GM04503 (cell line): Measurements from ENCODE around the gene BCORL1.

ENCODE experiments used
- DNase-seq: peaks from one replicate; pipeline ENCODE4 v3.0.0-alpha.2; 2012; ENCODE audit warnings: low read depth

BCORL1 gene

DNA sequence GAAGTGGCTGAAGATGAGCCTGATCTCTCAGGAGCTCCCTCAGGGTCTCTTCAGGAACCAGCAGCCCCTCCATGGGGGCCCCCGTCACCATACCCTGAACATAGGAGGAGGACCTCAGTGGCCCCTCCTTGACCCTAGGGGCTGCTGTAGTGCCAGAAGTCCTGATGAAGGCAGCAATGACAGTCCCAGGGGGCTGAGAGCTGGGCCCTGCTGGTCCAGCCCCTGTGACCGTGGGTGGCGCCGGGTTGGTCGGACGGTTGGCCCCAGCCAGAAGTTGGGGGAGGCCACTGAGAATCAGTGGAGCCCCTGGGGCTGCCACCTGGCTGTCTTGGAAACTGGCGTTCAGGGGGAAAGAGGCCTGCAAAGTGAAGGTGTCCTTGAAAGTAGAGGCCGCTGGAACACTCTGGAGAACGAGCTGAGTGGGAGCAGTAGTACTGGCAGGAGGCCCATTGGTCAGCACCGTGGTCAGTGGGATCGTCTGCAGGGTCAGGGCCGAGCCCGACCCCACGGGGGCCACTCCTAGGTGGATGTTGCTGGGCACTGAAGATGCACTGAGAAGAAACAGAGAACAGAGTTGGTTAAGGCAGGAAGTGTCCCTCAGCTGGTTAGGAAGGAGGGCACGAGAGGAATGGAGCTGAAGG is 84.7 kb downstream of the BCORL1 start:
- no peak for DNase-seq

DNA sequence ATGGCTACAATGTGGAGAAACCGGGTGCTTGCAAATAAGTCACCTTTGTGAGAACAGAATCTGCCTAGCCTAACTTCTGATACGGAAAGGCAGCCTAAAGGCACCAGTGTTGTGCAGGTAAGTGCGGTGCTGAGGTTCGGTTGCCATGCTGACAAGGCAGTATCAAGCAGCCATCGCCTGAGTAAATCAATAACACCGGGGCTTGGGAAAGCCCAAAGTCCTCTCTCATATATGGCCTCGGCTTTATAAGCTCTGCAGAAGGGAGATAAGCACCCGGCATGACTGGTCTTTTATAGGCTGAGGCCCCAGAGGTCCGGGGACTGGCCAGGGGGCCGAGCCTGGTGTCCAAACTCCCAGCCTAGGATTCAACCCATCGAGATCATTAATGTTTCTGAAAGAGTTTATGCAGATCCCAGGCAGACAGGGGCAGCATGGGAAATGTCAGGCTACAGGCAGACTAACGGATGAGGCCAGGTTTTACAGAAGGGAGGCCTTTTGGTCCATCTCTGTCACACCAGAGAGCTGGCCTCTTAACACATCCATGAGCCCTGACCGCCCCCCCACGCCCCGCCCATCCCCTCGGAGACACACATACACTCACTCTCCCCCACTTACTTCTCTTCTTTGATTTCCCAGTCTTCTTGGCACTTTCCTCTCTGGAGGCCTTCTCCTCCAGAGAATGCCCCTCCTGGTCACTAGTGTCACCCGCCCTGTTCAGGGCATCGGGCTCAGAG is 89.3 kb downstream of the BCORL1 start:
- DNase-seq, result no peak

DNA sequence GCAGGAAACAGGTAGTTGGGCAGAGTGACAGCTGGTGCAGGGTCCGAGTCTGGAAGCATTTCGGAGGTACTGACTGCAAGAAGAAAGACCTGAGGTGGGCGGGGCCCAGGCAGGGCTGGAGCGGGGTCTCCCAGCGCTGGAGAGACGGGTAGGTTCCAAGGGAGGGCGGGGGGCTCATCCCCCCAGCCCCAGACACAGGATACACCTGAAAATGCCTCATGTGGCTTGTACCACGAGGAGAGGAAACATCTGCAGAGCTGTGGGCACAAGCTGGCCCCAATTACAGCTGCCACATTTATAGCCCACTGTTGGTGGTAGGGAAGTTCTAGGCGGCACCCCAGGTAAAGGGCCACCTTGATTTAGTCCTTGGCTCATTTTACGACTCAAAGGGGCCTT is 89.9 kb downstream of the BCORL1 start:
- no peak for DNase-seq

GRCh38 chrX:130075777-130076176 is 93.3 kb downstream of the BCORL1 start:
- no peak for DNase-seq

- peak; percentile 50 for DNase-seq
Measured at GRCh38 chrX:130079824-130080406, 97.5 kb downstream of the BCORL1 start.

DNA sequence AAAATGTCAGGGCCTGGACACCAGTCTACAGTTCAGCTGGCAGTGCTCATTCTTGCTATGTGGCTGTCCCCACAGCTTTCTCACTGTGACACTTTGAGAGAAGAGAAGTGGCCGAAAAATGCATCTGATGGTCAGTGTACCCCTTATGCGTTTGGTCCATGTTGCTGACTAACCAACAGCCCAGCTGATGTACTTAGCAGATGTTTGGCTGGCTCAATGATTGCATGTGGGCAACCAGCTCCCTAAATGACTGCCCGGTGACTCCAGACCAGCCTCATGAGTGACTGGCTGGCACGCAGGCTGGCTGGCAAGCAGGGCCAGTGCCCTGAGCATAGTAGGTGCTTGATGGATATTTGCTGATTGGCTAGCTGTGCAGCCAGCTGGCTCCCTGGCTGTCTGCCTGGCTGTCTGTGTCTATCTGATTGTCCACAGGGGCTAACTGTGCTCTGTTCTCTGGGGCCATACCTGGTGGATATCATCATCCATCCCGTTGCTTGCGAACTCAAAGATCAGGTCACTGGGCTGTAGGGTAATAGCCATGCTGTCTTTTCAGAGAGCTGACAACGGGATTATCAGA is 98.4 kb downstream of the BCORL1 start:
- no peak for DNase-seq

DNA sequence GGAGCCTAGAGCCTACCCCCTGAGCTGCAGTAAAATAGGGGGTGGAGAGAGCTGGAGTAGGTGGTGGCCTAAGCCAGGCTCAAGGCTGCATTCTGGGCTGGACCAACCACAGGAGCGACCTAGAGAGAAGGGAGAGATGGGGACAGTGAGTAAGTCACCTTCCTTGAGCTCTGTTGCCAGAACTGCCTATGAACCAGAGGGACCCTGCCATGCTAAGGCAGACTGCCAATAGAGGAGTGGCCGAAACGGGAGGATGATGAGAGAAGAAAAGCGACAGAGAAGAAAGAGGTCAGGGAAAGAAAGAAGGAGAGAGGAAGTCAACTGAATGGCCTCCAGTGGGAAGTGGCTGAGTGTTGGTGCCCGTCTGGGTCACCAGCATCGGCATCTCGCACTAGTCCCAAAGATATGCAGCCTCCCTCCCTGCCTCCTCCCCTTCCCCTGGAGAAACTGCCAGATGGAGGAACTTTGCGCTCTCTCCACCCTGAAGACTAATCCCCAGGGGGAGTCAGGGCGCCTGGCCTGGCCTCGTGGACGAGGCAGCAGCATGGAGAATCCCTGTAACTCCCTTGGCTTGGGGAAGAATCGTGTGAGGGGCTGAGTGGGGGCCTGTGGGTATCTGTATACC is 99.1 kb downstream of the BCORL1 start:
- no peak for DNase-seq

DNA sequence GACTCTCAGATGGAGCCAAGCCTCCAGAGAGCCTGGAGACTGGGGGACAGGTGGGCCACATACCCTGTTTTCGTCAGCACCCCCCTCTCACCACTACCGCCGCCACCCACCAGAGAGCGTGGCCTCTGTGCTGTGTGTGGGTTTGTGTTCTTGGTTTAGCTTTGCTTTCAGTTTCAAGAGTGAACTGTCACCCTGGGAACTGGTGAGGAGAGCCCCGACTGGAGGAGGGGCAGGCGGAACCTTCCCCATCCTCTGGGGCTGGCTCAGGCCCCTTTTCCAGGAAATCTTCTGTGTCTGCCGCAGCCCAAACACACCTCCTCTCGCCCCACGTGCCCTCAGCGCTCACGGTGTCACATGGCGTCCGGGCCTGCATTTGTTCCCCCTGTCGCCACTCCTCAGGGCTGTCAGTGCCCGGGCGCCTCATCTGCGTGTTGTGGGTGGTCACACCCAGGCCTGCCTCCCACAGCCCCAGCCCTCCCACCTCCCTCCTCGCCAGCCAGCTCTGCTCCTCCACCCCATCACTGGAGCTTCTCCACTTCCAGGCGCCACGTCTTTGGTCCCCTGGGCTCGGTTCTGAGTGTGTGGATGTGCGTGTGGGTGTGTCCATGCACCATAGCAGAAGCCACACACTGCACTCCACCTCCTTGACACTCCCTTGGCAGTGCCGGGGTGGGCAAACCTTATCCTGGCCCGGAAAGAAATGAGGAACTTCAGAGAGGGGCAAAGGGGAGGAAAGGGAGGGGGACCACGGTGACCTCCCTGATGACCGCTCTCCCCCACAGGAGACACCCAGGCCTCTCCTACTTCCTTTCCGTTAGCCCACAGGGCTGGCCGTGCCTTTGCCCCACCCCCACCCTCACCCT is 100.0 kb downstream of the BCORL1 start:
- DNase-seq, result no peak

DNA sequence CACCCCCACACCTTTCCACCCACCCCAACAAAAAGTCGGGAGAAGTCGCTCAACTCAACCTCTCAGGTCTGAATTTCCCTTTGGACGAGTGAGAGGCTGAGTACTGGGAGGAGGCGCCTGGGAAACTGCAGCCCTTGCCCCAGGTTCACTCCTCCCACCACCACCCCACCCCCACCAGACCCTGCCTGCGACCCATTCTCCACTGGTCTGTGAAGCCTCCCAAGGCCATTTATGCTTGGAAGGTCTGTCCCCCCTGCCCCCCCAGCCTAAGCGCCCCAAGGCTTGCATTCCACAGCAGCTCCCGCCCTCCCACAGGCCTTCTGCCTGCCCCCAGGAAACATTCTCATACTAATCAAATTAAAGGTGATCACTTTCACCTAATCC is 100.7 kb downstream of the BCORL1 start:
- no peak for DNase-seq

GRCh38 chrX:130083656-130084382 is 101.4 kb downstream of the BCORL1 start:
- no peak for DNase-seq

GRCh38 chrX:130084631-130085237 is 102.3 kb downstream of the BCORL1 start:
- DNase-seq, result no peak

DNA sequence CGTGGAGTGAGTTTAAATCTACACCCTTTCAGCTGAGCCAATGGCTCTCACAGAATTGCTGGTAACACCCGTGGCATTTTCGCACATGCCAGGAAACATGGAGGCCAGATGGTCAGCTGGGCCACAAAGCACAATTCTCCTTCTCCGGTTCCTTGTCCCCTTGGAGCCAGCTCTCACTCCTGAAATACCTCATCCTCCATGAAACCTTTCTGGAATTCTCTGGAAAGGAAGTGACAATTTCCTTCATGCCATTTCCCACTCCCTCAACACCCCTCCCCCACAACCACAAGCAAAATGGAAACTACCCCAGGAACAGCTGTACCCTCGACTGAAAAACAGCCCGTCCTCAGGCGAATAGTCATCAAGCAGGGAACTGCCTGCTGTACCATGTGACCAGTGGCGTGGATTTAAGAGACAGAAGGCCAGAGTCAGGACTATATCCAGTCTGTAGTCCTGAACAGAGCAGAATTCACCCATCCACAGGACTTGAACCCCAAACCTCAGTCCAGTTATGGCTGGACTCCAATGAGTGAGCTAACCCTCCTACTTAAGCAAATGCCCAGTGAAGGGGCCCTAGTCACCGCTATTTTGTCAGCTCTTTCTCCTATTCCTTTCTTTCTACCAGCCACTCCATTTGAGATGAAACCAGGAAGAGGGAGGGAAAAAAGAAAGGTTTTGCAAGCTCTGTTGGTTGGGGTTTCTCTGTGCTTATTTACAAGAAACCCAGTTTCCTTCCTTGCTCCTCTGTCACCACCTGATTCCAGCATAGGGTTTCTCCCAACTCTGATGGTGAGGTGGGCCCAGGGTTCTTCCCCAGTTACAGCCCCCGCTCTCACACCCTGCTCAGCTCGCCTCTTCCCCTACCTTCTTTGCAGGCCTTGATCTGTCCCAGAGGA is 103.4 kb downstream of the BCORL1 start:
- no peak for DNase-seq

- DNase-seq, result no peak
Measured at GRCh38 chrX:130086447-130087206, 104.2 kb downstream of the BCORL1 start.

- DNase-seq, result no peak
Measured at GRCh38 chrX:130090364-130090763, 107.9 kb downstream of the BCORL1 start.

DNA sequence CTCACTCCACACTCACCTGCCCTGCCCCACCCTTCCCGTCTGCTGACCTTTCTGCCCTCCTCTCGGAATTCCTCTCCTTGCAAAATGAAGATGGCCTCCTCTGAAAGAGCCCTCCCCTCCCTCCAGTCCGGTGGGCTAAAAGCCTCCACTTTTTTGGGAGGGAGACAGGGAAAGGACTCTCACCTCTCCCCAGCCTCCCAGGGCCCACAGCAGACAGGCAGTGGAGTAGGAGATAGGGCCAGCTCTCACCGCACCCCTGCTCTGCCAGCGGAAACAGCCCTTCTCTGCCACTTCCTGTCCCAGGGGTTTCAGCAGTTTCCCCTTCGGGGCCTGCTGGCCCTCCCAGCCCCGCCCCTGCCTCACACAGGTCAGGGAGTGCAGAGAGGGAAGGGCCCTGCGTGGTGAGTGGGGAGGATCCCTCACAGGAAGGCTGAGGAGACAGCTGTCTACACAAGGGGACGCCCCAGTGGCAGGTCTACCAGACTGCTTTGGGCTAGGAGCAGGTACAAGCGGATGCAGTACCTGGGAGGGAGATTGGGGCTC is 109.6 kb downstream of the BCORL1 start:
- no peak for DNase-seq

DNA sequence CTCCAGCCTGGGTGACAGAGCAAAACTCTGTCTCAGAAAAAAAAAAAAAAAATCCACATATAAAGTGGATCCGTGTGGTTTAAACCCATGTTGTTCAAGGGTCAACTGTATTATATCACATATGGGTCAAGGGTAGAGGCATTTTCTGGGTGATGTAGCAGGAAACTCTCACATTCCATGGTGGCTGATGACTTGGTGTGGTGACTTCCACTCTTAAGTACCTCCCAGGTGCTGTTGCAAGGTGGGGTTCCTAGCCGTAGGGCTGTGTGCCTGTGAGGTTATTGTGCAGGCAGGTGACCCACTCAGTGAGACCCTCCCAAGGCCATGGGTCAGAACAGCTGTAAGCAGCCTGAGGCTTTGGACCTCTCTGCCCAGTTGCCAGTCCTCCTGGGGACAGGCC is 110.8 kb downstream of the BCORL1 start:
- DNase-seq, result no peak

DNA sequence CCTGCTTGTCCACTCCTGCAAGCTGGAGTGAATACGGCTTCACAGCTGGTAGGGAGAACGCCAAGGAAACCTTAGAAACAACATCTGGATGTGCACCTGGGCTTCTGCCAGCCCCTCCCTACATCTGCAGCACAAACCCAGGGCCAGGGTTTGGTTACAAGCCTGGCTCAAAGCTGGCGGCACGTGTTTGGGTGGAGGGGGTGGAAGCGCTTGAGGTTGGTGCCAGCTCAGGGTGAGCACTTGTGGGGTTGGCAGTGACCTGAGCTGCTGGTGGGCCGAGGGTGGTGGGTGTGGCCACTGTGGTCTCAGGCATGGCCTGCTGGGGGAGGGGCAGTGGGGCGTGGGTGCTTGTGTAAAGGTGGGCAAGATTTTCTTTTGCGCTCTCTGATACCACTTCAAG is 112.3 kb downstream of the BCORL1 start:
- no peak for DNase-seq

DNA sequence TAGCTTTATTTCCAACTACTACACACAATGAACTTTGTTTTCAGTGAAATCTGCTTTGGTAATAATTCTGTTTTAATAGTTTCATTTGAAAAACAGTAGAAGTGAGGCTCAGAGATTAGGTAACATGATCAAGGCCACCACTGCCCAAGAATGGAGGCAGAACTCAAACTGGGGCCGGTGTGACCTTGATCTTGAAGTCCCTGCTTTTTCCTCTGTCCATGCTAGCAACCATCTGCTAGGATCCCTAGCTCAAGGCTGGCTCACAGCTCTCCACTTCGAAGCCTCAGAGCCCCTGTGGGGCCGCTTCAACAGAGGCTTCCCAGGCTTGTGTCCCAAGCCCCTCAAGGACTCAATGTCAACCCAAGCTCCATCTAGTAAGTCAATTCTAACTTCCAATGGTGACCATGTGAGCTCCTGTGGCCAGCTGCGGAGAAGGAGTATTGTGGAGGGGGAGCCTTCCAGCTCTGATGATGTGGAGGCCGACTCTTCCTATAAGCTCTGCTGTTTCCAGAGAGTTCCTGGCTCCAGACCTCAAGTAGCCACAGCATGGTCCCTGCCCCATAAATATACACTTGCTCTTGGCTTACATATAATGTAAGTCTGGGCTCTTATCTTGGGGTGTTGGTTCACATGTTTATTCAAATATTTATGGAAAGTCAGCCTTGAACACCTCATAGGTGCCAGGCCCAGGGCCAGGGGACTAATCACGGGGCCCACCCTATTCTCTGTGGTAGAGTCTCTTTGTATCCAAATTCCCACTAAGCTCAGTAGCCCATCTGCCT is 113.0 kb downstream of the BCORL1 start:
- no peak for DNase-seq
